Endodermal cell (in vitro differentiated cells): ENCODE measurements around the gene ACOT7. TPM values are rescaled to one million over a fixed set of nuclear protein-coding genes. Genes with fewer than 3 reads are reported as not detected.

Source experiments
- DNase-seq: peaks from one replicate; pipeline ENCODE4 v3.0.0-alpha.2; 2017
- H3K27ac ChIP-seq: 2 replicates; pipeline ENCODE4 v1.5.1; 2013; ENCODE audit warnings: mild to moderate bottlenecking, low read depth, low read length, moderate library complexity
- H3K27me3 ChIP-seq: 2 replicates; pipeline ENCODE4 v1.6.1; 2013; ENCODE audit warnings: mild to moderate bottlenecking, low read length, moderate library complexity; ENCODE audit not compliant: insufficient read depth, control insufficient read depth, poor library complexity, severe bottlenecking
- H3K36me3 ChIP-seq: 2 replicates; pipeline ENCODE4 v1.7.0; 2013; ENCODE audit warnings: mild to moderate bottlenecking, low read length, moderate library complexity; ENCODE audit not compliant: control insufficient read depth, insufficient read depth
- H3K4me1 ChIP-seq: one replicate; pipeline ENCODE4 v1.7.0; 2013; ENCODE audit warnings: low read length; ENCODE audit not compliant: control insufficient read depth, insufficient read depth
- H3K4me3 ChIP-seq: 2 replicates; pipeline ENCODE4 v1.5.1; 2013; ENCODE audit warnings: mild to moderate bottlenecking, low read length, moderate library complexity
- H3K9ac ChIP-seq: 2 replicates; pipeline ENCODE4 v1.6.1; 2013; ENCODE audit warnings: mild to moderate bottlenecking, low read length, moderate library complexity; ENCODE audit not compliant: poor library complexity, severe bottlenecking; ENCODE audit errors: extremely low read depth
- H3K9me3 ChIP-seq: 2 replicates; pipeline ENCODE4 v1.6.1; 2013; ENCODE audit warnings: mild to moderate bottlenecking, low read length, moderate library complexity; ENCODE audit not compliant: control insufficient read depth
- H3K27ac Mint-ChIP-seq: 2 replicates; pipeline ENCODE4 v1.8.0; 2020; ENCODE audit warnings: mixed read lengths
- H3K27me3 Mint-ChIP-seq: 2 replicates; pipeline ENCODE4 v1.8.0; 2021; ENCODE audit warnings: mild to moderate bottlenecking, mixed read lengths; ENCODE audit not compliant: insufficient read depth
- H3K36me3 Mint-ChIP-seq: 2 replicates; pipeline ENCODE4 v1.8.0; 2020; ENCODE audit warnings: low read depth, mixed read lengths
- H3K4me1 Mint-ChIP-seq: 2 replicates; pipeline ENCODE4 v1.8.0; 2020; ENCODE audit warnings: mixed read lengths
- H3K4me3 Mint-ChIP-seq: 2 replicates; pipeline ENCODE4 v1.8.0; 2020; ENCODE audit warnings: mild to moderate bottlenecking, moderate library complexity, mixed read lengths
- H3K9me3 Mint-ChIP-seq: 2 replicates; pipeline ENCODE4 v1.8.0; 2020; ENCODE audit warnings: mild to moderate bottlenecking, mixed read lengths
- WGBS, 2 experiments: methylation state at CpG; one replicate each; pipeline versions ENCODE4 v1.1.5 to v1.1.7; 2013; ENCODE audit warnings: missing lambda C conversion rate in 2 of 2, mixed read lengths in 1 of 2; ENCODE audit not compliant: insufficient coverage in 1 of 2, insufficient read length in 1 of 2; 5-methylcytosine and 5-hydroxymethylcytosine counted together
- total RNA-seq, 2 donors: library from RNA; stranded (reverse); fragmentation: NEBNext Ultra II Directional in 1 of 2; extraction: Animal tissue kit (Norgen Biotek cat#: 25700) in 1 of 2; gene quantifications; 2 replicates in 1 of 2; 3 replicates in 1 of 2; pipeline ENCODE4 v1.2.1, GENCODE V29; 2021
- TF ChIP-seq, protein P1 (sequence below): fragments of 200-600 bp; sonication (generic); conservative IDR thresholded peaks from 2 replicates; pipeline ENCODE4 v1.5.0; 2021; ENCODE audit warnings: antibody characterized with exemption, mild to moderate bottlenecking

The ACOT7 gene
- total RNA-seq, 2 donors from 2014 or later: 51.3 to 70.7 TPM

GRCh38 chr1:6385488-6386191, 7.9 kb downstream of the ACOT7 start:
- H3K27me3 Mint-ChIP-seq: no peaks in the 10 kb centered on the region
- no peaks in the 10 kb centered on the region for H3K36me3 ChIP-seq
- H3K4me3 ChIP-seq: no peak overlapping the region
- peaks cover 2% of the 10 kb centered on the region for H3K9me3 Mint-ChIP-seq
- peaks cover 8% of the 10 kb centered on the region for H3K9me3 ChIP-seq
- no peaks in the 10 kb centered on the region for H3K27me3 ChIP-seq
- peaks cover 16% of the 10 kb centered on the region for H3K4me1 Mint-ChIP-seq
- H3K9ac ChIP-seq: no peak overlapping the region
- no peak overlapping the region for H3K4me3 Mint-ChIP-seq
- peak overlapping the region; percentile 86 for H3K27ac Mint-ChIP-seq
- peak; percentile 94 for DNase-seq
- H3K4me1 ChIP-seq: no peaks in the 10 kb centered on the region
- TF ChIP-seq, protein P1, sequence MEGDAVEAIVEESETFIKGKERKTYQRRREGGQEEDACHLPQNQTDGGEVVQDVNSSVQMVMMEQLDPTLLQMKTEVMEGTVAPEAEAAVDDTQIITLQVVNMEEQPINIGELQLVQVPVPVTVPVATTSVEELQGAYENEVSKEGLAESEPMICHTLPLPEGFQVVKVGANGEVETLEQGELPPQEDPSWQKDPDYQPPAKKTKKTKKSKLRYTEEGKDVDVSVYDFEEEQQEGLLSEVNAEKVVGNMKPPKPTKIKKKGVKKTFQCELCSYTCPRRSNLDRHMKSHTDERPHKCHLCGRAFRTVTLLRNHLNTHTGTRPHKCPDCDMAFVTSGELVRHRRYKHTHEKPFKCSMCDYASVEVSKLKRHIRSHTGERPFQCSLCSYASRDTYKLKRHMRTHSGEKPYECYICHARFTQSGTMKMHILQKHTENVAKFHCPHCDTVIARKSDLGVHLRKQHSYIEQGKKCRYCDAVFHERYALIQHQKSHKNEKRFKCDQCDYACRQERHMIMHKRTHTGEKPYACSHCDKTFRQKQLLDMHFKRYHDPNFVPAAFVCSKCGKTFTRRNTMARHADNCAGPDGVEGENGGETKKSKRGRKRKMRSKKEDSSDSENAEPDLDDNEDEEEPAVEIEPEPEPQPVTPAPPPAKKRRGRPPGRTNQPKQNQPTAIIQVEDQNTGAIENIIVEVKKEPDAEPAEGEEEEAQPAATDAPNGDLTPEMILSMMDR: no peak
- no peak overlapping the region for H3K27ac ChIP-seq
- peaks cover 9% of the 10 kb centered on the region for H3K36me3 Mint-ChIP-seq
- 59 to 65% methylated on average over 17 to 22 of the region's 22 CpGs for WGBS, 2 experiments

DNA sequence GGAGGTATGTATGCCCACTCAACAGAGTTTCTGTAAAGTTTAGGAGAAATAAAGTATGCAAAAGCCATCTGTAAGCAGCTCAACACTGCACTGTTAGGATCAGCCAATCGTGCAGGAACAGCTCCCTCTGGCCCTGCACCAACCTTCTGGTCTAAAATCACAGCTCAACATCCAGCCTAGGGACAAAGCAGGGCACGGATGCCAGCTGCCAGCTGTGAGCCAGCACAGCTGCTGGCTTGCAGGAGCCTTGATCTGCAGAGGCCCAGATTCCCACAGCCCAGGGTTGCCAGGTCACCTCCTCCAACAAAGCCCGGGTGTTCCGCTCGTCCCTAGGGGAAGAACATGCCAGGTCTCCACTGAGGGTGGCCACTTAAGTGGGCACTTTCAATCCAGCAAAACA, 8.6 kb downstream of the ACOT7 start:
- no peak for DNase-seq
- Histone ChIP-seq H3K9ac (no peak overlapping the region), H3K36me3 (no peaks in the 10 kb centered on the region), H3K4me3 (no peak overlapping the region), H3K27ac (peak overlapping the region; percentile 38), H3K27me3 (no peaks in the 10 kb centered on the region), H3K4me1 (no peaks in the 10 kb centered on the region), H3K9me3 (peaks cover 15% of the 10 kb centered on the region)
- 73 to 91% methylated on average over 2 to 5 of the region's 5 CpGs for WGBS, 2 experiments
- Mint-ChIP-seq H3K27me3 (no peaks in the 10 kb centered on the region), H3K9me3 (peaks cover 8% of the 10 kb centered on the region), H3K4me1 (peaks cover 16% of the 10 kb centered on the region), H3K4me3 (no peak overlapping the region), H3K36me3 (peaks cover 11% of the 10 kb centered on the region), H3K27ac (peak overlapping the region; percentile 86)
- TF ChIP-seq, protein P1: no peak

- WGBS, 2 experiments: 91 to 100% methylated on average over 1 of the region's 1 CpG
- no peak overlapping the region for H3K27ac ChIP-seq
- Mint-ChIP-seq H3K4me3 (no peak overlapping the region), H3K27ac (no peak overlapping the region), H3K4me1 (peaks cover 16% of the 10 kb centered on the region), H3K36me3 (peaks cover 12% of the 10 kb centered on the region), H3K9me3 (peaks cover 11% of the 10 kb centered on the region), H3K27me3 (no peaks in the 10 kb centered on the region)
- H3K27me3 ChIP-seq: no peaks in the 10 kb centered on the region
- no peaks in the 10 kb centered on the region for H3K4me1 ChIP-seq
- H3K4me3 ChIP-seq: no peak overlapping the region
- DNase-seq: no peak
- H3K36me3 ChIP-seq: no peaks in the 10 kb centered on the region
- TF ChIP-seq, protein P1: no peak
- peaks cover 19% of the 10 kb centered on the region for H3K9me3 ChIP-seq
- H3K9ac ChIP-seq: no peak overlapping the region
These were observed 9.4 kb downstream of the ACOT7 start for GRCh38 chr1:6384135-6384534.
